ENCODE measurements around the gene ZFP3.
"Not testable (repeated sequence)": the region's sequence is repeated elsewhere in the genome, so short reads cannot be mapped to it uniquely, and the experiment has no call there.

The ZFP3 gene

DNA sequence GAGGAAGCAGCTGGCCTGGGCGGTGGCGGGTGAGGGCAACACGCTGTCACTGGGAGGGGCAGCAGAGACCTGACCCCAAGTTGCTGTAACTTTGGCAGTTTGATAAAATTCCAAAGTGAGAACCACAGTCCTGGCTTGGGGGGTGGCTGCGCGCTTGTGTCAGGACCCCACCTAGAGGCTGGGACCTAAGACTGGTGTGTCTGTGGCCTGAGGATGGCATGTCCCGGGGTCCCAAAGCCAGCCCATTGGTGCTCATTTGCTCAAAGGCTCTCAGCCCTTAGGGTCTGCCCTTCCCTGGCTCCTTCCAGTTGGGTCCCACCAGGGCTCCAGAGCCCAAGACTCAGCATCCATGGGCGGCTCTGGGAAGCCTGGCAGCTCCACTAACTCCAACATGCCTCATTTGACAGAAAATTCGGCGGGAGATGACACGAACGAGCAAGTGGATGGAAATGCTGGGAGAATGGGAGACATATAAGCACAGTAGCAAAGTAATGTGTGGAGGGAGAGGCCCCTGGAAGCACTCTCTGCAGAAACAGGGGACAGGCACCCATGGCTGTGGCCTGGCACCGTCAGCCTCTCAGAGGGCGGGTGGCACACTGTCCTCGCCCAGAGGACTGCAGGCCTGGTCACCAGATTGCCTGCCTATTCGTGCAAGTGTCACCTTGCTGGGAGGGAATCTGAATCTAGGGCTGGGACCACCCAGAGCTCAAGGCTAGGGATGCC, 54.4 kb downstream of the ZFP3 start:
- not testable (repeated sequence) for H3K27me3 ChIP-seq (ENCODE audit: insufficient read depth, low read length)

DNA sequence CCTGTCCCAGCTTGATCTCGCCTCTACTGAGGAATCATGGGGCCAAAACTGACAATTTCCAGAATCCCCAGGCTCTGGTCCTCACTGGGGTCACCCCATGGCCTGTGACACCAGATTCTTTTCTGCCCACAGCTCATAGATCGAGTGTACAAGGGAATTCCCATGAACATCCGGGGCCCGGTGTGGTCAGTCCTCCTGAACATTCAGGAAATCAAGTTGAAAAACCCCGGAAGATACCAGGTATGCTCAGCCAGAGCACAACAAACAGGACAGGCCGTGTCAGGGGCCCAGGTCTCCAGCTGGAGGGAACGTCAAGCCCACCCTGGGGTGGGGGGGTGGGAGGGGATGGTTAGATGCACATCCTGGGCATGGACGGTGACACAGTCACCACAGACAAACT, 55.0 kb downstream of the ZFP3 start:
- no peak overlapping the region for H3K27ac ChIP-seq (ENCODE audit: low read depth, low read length)
- H3K4me3 ChIP-seq (ENCODE audit: low read depth, low read length), result no peak overlapping the region
- no peak overlapping the region for H2AFZ ChIP-seq (ENCODE audit: low read length, unreplicated experiment)
- H3K36me3 ChIP-seq (ENCODE audit: insufficient read depth, low read length), result no peaks in the 10 kb centered on the region
- no peaks in the 10 kb centered on the region for H3K27me3 ChIP-seq (ENCODE audit: insufficient read depth, low read length)
- H3K79me2 ChIP-seq (ENCODE audit: control insufficient read depth, insufficient read depth, low read length, unreplicated experiment), result no peaks in the 10 kb centered on the region
- no peaks in the 10 kb centered on the region for H3K4me1 ChIP-seq (ENCODE audit: control insufficient read depth, insufficient read depth, low read length, unreplicated experiment)

More for the DNA sequence above, 54.4 kb downstream of the ZFP3 start:
- H3K36me3 ChIP-seq (ENCODE audit: insufficient read depth, low read length); H3K4me3 ChIP-seq (ENCODE audit: low read depth, low read length); H3K27ac ChIP-seq (ENCODE audit: low read depth, low read length); H3K4me1 ChIP-seq (ENCODE audit: control insufficient read depth, insufficient read depth, low read length, unreplicated experiment); H3K79me2 ChIP-seq (ENCODE audit: control insufficient read depth, insufficient read depth, low read length, unreplicated experiment); H2AFZ ChIP-seq (ENCODE audit: low read length, unreplicated experiment): not testable (repeated sequence)

DNA sequence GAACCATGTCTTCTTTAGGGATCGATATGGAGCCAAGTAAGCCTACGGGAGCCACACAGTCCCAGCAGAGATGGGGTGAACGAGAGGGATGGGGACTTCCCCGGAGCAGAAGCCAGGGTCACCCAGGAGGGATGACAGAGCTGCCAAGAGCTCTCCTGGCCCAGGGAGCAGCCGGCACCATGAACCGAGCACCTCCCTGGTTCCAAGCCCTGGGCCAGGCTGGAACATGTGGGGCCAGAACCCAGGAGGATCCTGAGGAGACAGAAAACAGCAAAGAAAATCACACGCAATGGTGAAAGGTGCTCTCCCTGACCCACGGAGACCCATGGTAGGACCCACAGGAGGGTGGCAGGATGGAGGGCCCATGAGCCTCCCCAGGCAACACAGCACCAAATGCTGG, 55.7 kb downstream of the ZFP3 start:
- H3K4me3 ChIP-seq (ENCODE audit: low read depth, low read length); H3K27ac ChIP-seq (ENCODE audit: low read depth, low read length); H3K4me1 ChIP-seq (ENCODE audit: control insufficient read depth, insufficient read depth, low read length, unreplicated experiment); H3K27me3 ChIP-seq (ENCODE audit: insufficient read depth, low read length); H2AFZ ChIP-seq (ENCODE audit: low read length, unreplicated experiment); H3K36me3 ChIP-seq (ENCODE audit: insufficient read depth, low read length); H3K79me2 ChIP-seq (ENCODE audit: control insufficient read depth, insufficient read depth, low read length, unreplicated experiment): not testable (repeated sequence)

DNA sequence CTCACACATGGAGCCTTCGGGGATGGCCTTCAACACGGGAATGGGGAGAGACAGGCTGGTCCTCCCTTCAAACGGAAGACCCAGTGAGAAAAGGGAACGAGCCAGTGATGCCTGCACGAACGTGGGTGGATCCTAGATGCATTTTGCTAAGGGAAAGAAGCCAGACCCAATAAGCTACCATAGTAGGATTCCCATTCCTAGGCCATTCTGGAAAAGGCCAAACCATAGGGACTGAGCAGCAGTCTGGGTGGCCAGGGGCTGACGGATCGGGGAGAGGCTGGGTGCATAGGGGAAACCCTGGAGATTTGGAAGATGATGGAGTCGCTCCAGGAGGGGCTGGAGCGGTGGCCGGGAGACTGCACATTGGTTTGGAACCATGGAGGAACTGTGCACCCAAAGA, 56.3 kb downstream of the ZFP3 start:
- H3K4me1 ChIP-seq (ENCODE audit: control insufficient read depth, insufficient read depth, low read length, unreplicated experiment); H3K4me3 ChIP-seq (ENCODE audit: low read depth, low read length); H3K36me3 ChIP-seq (ENCODE audit: insufficient read depth, low read length); H3K27me3 ChIP-seq (ENCODE audit: insufficient read depth, low read length); H3K79me2 ChIP-seq (ENCODE audit: control insufficient read depth, insufficient read depth, low read length, unreplicated experiment); H2AFZ ChIP-seq (ENCODE audit: low read length, unreplicated experiment); H3K27ac ChIP-seq (ENCODE audit: low read depth, low read length): not testable (repeated sequence)

DNA sequence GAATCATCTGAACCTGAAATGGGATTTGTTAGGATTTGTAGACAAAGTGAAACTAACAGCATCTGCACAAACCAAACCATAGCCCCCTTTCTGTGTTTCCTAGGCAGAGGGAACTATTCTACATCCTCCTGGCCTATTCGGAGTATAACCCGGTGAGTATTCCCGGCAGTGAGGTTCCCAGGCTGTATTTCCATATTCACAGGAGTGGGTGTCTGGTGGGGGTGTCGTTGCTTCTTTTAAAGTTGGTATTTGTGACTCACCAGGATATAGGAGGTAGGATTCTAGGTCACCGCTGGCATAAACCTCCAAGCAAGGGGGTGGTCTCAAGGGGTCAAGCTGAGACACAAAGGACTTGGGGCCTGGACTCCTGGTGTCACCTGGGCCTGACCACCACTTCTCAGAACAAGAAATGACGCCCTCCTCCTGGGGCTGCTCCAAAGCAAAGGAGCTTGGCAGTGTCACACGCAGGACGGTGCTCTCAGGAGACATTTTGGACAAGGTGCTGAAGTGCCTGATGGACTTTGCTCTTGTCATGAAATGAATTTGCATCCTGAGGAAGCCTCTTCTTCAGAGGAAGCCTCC, 57.0 kb downstream of the ZFP3 start:
- H3K4me1 ChIP-seq (ENCODE audit: control insufficient read depth, insufficient read depth, low read length, unreplicated experiment); H3K4me3 ChIP-seq (ENCODE audit: low read depth, low read length); H2AFZ ChIP-seq (ENCODE audit: low read length, unreplicated experiment); H3K27ac ChIP-seq (ENCODE audit: low read depth, low read length); H3K79me2 ChIP-seq (ENCODE audit: control insufficient read depth, insufficient read depth, low read length, unreplicated experiment); H3K36me3 ChIP-seq (ENCODE audit: insufficient read depth, low read length); H3K27me3 ChIP-seq (ENCODE audit: insufficient read depth, low read length): not testable (repeated sequence)

DNA sequence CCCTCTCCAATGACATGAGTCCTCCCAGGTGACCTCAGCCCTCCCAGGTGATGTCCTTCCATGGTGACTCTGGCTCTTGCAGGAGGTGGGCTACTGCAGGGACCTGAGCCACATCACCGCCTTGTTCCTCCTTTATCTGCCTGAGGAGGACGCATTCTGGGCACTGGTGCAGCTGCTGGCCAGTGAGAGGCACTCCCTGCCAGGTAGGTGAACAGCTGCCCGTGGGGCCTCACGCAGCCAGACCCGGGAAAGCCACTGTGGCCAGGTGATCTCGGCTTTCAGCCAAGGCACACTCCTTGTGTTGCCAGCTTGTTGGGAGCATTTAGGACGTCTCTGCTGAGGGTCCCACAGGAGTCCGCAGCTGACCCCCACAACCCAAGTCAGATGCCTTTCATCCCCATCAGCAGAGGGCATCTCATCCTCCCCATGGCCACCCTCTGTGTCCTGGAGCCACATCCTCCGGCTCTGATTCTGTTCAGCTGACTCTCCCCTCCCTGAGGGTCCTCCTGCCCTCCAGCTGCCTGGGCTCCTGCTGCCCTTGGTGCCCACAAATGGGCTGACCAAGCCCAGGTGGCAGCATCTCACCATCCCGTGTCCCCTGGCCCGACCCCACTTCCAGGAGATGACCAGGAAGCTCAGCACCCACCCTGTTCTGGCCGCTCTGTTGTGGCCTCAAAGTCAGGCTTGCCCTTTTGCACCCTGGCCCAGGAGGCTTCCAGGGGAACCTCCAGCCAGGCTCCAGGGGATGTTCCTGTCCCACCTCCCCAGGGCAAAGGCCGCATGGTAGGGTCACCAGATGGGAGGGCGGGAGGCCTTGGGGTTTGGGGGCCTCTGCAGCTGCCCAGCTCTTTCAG, 57.7 kb downstream of the ZFP3 start:
- no peaks in the 10 kb centered on the region for H3K36me3 ChIP-seq (ENCODE audit: insufficient read depth, low read length)
- H3K27me3 ChIP-seq (ENCODE audit: insufficient read depth, low read length), result no peaks in the 10 kb centered on the region
- no peak overlapping the region for H3K4me3 ChIP-seq (ENCODE audit: low read depth, low read length)

DNA sequence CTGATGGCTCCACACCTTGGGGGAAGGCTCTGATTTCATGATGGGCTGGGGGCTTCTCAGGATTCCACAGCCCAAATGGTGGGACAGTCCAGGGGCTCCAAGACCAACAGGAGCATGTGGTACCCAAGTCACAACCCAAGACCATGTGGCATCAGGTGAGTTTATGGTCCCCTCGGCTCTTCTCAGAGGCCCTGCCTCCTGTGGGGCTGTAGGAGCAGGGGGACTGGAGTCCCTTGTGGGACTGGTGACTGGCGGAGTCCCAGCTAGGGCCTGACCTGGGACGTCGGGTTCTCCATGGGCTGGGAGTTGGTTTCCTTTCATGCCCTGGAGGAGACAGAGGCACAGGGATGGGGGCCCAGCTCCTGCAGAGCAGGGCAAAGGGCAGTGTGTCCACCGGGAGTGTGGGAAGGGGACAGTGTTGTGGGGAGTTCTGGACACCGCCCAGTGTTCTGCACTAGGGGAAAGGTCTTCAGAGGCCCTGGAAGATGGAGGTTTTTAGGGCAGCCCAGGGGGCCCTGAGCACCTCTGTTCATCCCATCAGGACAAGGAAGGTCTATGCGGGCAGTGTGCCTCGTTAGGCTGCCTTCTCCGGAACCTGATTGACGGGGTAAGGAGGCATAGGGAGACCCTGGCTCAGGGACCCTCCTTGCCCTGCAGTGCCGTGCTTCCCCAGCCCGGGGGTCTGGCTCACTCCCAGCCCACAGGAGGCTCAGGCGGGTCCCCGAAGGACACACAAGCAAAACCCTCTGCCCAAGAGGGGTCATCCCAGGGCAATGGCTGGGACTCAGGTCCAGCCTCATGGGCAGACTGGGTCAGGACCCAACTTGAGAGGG, 58.5 kb downstream of the ZFP3 start:
- H3K4me3 ChIP-seq (ENCODE audit: low read depth, low read length); H2AFZ ChIP-seq (ENCODE audit: low read length, unreplicated experiment); H3K27ac ChIP-seq (ENCODE audit: low read depth, low read length); H3K4me1 ChIP-seq (ENCODE audit: control insufficient read depth, insufficient read depth, low read length, unreplicated experiment); H3K79me2 ChIP-seq (ENCODE audit: control insufficient read depth, insufficient read depth, low read length, unreplicated experiment); H3K27me3 ChIP-seq (ENCODE audit: insufficient read depth, low read length); H3K36me3 ChIP-seq (ENCODE audit: insufficient read depth, low read length): not testable (repeated sequence)

More for the DNA sequence above, 57.7 kb downstream of the ZFP3 start:
- Histone ChIP-seq H3K27ac (ENCODE audit: low read depth, low read length) (no peak overlapping the region), H3K79me2 (ENCODE audit: control insufficient read depth, insufficient read depth, low read length, unreplicated experiment) (no peaks in the 10 kb centered on the region), H2AFZ (ENCODE audit: low read length, unreplicated experiment) (no peak overlapping the region), H3K4me1 (ENCODE audit: control insufficient read depth, insufficient read depth, low read length, unreplicated experiment) (no peaks in the 10 kb centered on the region)

DNA sequence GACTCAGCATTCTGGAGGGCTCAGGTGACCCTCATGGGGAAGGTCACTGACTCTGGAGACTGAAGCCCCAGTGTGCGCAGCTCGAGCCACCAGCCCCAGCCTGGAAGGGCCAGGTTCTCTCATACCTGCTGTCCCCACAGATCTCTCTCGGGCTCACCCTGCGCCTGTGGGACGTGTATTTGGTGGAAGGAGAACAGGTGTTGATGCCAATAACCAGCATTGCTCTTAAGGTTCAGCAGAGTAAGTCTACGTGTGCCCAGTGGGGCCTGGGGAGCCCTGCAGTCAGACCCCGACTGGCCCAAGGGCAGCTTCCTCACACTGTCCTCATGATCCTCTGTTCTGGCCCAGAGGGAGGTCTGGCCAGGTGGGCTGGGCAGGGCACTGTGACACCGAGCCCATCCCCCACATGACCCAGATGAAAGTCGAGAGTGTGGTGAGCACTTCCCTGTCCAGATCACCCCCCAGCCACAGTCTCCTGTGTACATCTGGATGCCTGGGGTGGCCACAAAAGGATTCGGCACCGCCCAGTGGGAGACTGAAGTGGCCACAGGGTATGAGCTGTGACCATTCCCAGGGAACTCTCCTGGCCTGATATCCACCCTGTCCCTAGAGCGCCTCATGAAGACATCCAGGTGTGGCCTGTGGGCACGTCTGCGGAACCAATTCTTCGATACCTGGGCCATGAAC, 59.4 kb downstream of the ZFP3 start:
- not testable (repeated sequence) for H3K79me2 ChIP-seq (ENCODE audit: control insufficient read depth, insufficient read depth, low read length, unreplicated experiment); H3K36me3 ChIP-seq (ENCODE audit: insufficient read depth, low read length); H3K27me3 ChIP-seq (ENCODE audit: insufficient read depth, low read length); H3K27ac ChIP-seq (ENCODE audit: low read depth, low read length); H3K4me1 ChIP-seq (ENCODE audit: control insufficient read depth, insufficient read depth, low read length, unreplicated experiment); H3K4me3 ChIP-seq (ENCODE audit: low read depth, low read length); H2AFZ ChIP-seq (ENCODE audit: low read length, unreplicated experiment)

DNA sequence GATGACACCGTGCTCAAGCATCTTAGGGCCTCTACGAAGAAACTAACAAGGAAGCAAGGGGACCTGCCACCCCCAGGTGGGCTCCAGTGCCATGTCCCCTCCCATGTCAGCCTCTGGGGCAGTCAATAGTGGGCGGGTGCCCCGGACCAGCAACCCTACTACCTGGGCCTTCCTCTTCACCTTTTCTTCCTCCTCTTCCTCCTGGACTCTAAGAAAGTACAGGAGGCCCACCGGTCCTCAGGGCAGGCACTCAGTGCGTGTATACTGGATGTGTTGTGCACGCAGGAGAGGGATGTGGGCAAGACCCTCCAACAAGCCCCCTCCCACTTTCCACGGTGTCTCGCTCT, 59.9 kb downstream of the ZFP3 start:
- not testable (repeated sequence) for H3K36me3 ChIP-seq (ENCODE audit: insufficient read depth, low read length); H3K4me1 ChIP-seq (ENCODE audit: control insufficient read depth, insufficient read depth, low read length, unreplicated experiment); H3K27me3 ChIP-seq (ENCODE audit: insufficient read depth, low read length); H3K79me2 ChIP-seq (ENCODE audit: control insufficient read depth, insufficient read depth, low read length, unreplicated experiment); H3K27ac ChIP-seq (ENCODE audit: low read depth, low read length); H3K4me3 ChIP-seq (ENCODE audit: low read depth, low read length); H2AFZ ChIP-seq (ENCODE audit: low read length, unreplicated experiment)
